Upper lobe of right lung (tissue), 1 donor: ENCODE data around the gene SNIP1. TPM values are rescaled to one million over a fixed set of nuclear protein-coding genes. Genes with fewer than 3 reads are reported as not detected.
"Not testable (repeated sequence)": the region's sequence is repeated elsewhere in the genome, so short reads cannot be mapped to it uniquely, and the experiment has no call there.

Source experiments
- ATAC-seq: fragments of 200-7000 bp; cut with Tn5 transposase; one replicate; pipeline ENCODE4 v1.9.1; 2020; ENCODE audit warnings: mild to moderate bottlenecking, moderate library complexity
- DNase-seq: peaks from one replicate; pipeline ENCODE4 v3.0.0-alpha.2; 2020
- H3K27ac ChIP-seq: fragments of 200-600 bp; one replicate; pipeline ENCODE4 v1.8.0; 2022
- H3K27me3 ChIP-seq: fragments of 200-600 bp; one replicate; pipeline ENCODE4 v1.8.0; 2022; ENCODE audit warnings: mild to moderate bottlenecking
- H3K36me3 ChIP-seq: fragments of 200-600 bp; one replicate; pipeline ENCODE4 v1.8.0; 2022
- H3K4me1 ChIP-seq: fragments of 200-600 bp; one replicate; pipeline ENCODE4 v1.8.0; 2022
- H3K4me3 ChIP-seq: fragments of 200-600 bp; one replicate; pipeline ENCODE4 v1.8.0; 2022; ENCODE audit warnings: mild to moderate bottlenecking
- H3K9me3 ChIP-seq: fragments of 200-600 bp; one replicate; pipeline ENCODE4 v1.8.0; 2022
- intact Hi-C: fragments of 100-400 bp; cut with DNase I; formaldehyde crosslinking; loops from one replicate; pipeline ENCODE4 v1.11.0; 2022
- total RNA-seq: library from RNA; stranded (reverse); fragmentation: NEBNext Ultra II Directional; extraction: Animal tissue kit (Norgen Biotek cat#: 25700); gene quantifications from one replicate; pipeline ENCODE4 v1.2.1, GENCODE V29; 2021
- TF ChIP-seq, protein P1 (sequence below): fragments of 200-600 bp; IDR thresholded peaks from one replicate; pipeline ENCODE4 v1.8.0; 2022; ENCODE audit warnings: antibody characterized with exemption
- donor health status: DM: no; HTN: yes; CAD: no; lungs with severe emphysema.

The SNIP1 gene
- total RNA-seq, 1 donor from 2014 or later: 18.6 TPM

DNA sequence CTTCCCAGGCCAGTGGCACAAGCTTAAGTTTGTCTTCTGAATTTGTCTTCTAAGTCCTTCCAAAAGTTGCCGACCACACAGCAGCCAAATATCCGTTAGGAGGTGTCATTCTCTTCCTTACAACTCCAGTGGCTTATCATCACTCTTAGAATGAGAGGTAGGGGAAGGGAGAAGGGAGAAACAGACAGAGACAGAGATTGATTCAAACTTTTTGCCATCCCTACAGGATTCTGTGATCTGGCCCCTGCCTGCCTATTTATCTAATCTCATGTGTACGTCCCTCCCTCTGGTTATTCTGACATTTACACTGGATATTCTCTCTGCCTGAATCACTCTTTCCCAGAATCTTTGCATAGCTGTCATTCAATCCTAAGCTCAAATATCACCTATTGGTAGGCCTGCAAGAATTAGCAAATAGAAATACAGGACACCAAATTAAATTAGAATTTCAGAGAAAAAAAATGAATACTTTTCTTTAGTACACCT, 42.1 kb upstream of the SNIP1 start:
- H3K27me3 ChIP-seq: no peaks in the 10 kb centered on the region
- H3K4me3 ChIP-seq: peak overlapping the region; percentile 74
- intact Hi-C loops: no loop called here
- H3K27ac ChIP-seq: peak overlapping the region; percentile 85
- ATAC-seq: no peak
- H3K4me1 ChIP-seq: peaks cover 17% of the 10 kb centered on the region
- TF ChIP-seq, protein P1, sequence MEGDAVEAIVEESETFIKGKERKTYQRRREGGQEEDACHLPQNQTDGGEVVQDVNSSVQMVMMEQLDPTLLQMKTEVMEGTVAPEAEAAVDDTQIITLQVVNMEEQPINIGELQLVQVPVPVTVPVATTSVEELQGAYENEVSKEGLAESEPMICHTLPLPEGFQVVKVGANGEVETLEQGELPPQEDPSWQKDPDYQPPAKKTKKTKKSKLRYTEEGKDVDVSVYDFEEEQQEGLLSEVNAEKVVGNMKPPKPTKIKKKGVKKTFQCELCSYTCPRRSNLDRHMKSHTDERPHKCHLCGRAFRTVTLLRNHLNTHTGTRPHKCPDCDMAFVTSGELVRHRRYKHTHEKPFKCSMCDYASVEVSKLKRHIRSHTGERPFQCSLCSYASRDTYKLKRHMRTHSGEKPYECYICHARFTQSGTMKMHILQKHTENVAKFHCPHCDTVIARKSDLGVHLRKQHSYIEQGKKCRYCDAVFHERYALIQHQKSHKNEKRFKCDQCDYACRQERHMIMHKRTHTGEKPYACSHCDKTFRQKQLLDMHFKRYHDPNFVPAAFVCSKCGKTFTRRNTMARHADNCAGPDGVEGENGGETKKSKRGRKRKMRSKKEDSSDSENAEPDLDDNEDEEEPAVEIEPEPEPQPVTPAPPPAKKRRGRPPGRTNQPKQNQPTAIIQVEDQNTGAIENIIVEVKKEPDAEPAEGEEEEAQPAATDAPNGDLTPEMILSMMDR: no peak
- H3K9me3 ChIP-seq: no peaks in the 10 kb centered on the region
- no peak for DNase-seq
- H3K36me3 ChIP-seq: peaks cover 25% of the 10 kb centered on the region

DNA sequence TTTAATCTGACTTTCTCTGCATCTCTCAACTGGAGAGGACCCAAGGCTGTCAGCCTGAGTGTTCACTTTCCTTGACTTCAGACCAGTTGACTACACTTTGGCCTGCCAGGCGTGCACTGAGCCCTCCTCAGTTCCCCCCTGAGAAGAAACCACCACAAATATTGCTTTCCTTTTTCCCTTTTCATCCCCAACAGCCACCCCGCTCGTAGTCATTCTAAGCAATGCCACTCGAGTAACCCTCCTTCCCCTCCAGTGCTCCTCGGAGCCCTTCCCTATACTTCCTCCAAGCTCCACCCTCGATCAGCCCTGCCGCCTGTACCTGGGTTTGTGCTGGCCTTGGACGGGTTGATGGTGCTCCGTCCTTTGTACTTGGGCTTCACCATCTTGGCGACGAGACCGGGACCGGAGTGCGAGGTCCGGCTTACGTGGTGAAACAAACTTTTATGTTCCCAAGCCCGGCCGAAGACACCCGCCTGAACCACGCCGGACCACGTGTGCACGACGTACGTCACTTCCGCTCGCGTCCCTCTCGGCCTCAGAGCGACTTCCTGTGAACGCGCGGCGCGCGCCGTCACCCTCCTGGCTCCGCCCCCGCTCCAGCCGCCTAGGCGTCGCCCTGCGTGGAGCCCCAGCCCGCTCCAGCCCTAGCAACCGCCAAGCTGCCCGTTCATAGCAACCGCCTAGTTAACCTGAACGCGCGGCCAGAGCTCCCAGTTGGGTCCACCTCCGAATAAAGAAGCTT, 41.5 kb upstream of the SNIP1 start, which contains the start of gene GNL2:
TSS of gene GNL2 (minus strand) at position 498 of the 742 bp plus-strand sequence. CDS start at position 383, 115 bp downstream.
- H3K9me3 ChIP-seq: no peaks in the 10 kb centered on the region
- ATAC-seq (peak; percentile 100), DNase-seq (peak; percentile 99)
- TF ChIP-seq, protein P1: no peak
- H3K4me3 ChIP-seq: peak within 1 kb of the TSS; percentile 74
- intact Hi-C loops: no loop called here
- no peaks in the 10 kb centered on the region for H3K27me3 ChIP-seq
- peak within 1 kb of the TSS; percentile 85 for H3K27ac ChIP-seq
- H3K36me3 ChIP-seq: peaks cover 31% of the 10 kb centered on the region
- peaks cover 17% of the 10 kb centered on the region for H3K4me1 ChIP-seq

DNA sequence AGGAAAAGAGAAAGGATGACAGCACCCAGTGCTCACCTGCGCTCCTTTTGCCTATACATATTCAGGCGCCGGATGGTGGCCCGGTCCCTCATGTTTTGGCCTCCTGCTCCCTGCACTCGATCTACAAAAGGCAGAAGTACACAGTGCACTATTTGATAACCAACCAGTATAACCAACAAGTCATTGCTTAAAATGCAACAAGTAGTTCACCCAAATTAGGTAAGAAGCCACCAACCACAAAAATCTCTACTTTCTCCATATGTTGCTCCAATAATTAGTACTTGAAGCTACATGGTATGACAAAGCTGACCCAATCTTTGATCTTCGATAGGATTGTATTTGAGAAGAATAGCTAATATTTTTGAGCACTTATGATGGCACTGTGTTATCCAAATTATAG, 39.6 kb upstream of the SNIP1 start:
- Histone ChIP-seq H3K4me3 (no peak overlapping the region), H3K27ac (no peak overlapping the region), H3K9me3 (no peaks in the 10 kb centered on the region), H3K36me3 (peaks cover 50% of the 10 kb centered on the region), H3K27me3 (no peaks in the 10 kb centered on the region), H3K4me1 (peaks cover 17% of the 10 kb centered on the region)
- TF ChIP-seq, protein P1: no peak
- no peak for DNase-seq
- ATAC-seq: no peak
- intact Hi-C loops: no loop called here

DNA sequence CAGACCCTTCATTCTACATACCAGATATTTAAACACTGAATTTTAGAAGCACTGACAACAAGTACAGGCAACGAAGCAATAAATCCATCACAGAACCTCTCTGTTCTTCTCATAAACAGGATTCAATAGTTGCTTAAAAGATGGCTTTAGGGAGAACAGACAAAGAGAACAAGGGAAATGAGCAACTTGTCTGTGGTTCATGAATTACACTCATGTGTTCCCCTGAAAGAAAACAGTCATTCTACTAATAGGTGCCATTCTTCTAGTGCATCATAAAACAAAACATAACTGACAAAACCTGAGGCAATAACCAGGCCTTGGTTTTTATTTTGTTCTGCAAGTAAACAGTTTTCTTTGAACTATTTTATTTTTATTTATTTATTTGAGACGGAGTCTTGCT, 34.8 kb upstream of the SNIP1 start:
- H3K27me3 ChIP-seq: no peaks in the 10 kb centered on the region
- peaks cover 95% of the 10 kb centered on the region for H3K36me3 ChIP-seq
- intact Hi-C loops: no loop called here
- H3K4me1 ChIP-seq: peaks cover 3% of the 10 kb centered on the region
- no peak for ATAC-seq
- H3K4me3 ChIP-seq: no peak overlapping the region
- TF ChIP-seq, protein P1: no peak
- H3K9me3 ChIP-seq: no peaks in the 10 kb centered on the region
- DNase-seq: no peak
- H3K27ac ChIP-seq: no peak overlapping the region

DNA sequence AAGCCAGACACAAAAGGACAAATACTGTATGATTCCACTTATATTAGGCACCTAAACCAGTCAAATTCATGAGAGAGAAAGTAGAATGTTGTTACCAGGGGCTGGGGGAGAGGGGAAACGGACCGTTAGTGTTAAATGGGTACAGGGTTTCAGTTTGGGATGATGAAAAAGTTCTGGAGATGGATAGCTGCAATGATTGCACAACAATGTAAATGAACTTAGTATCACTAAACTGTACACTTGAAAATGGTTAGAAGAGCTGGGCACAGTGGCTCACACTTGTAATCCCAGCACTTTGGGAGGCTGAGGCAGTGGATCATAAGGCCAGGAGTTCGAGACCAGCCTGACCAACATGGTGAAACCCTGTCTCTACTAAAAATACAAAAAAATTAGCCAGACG, 30.5 kb upstream of the SNIP1 start:
- H3K9me3 ChIP-seq, H3K27ac ChIP-seq, DNase-seq, ATAC-seq, intact Hi-C loops, H3K4me1 ChIP-seq, H3K27me3 ChIP-seq, H3K4me3 ChIP-seq: not testable (repeated sequence)
- H3K36me3 ChIP-seq: peaks cover 98% of the 10 kb centered on the region

DNA sequence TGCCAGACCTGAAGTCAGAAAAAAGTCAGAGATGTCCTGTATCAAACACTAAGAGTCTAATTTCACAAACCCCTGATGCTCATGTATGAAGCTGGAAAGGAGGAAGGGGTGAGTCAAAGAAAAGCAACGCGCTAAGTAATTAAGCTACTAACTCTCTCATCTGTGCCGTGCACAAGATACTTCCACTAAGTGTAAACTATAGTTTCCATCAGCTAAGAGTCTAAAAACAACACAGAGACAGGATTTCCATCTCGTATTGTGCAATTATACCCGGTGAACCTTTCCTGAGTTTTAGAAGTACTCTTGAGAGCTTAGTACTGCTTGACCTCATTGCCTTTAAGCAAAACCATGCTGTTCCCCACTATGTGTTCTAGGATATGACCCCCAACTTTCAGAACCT, 21.6 kb upstream of the SNIP1 start:
- no peaks in the 10 kb centered on the region for H3K9me3 ChIP-seq
- no peaks in the 10 kb centered on the region for H3K4me1 ChIP-seq
- no peak overlapping the region for H3K4me3 ChIP-seq
- no peak for ATAC-seq
- TF ChIP-seq, protein P1: no peak
- DNase-seq: no peak
- no peak overlapping the region for H3K27ac ChIP-seq
- intact Hi-C loops: no loop called here
- peaks cover 97% of the 10 kb centered on the region for H3K36me3 ChIP-seq
- no peaks in the 10 kb centered on the region for H3K27me3 ChIP-seq
